HEK293 (cell line): ENCODE results near the gene PHF13.

Source experiments
- CTCF ChIP-seq: fragments of 450-650 bp; formaldehyde crosslinking; IDR thresholded peaks from 2 replicates; pipeline ENCODE4 v1.5.1; 2016; ENCODE audit warnings: missing biosample characterization, missing genetic modification characterization
- GLIS2 ChIP-seq: fragments of 450-650 bp; formaldehyde crosslinking; IDR thresholded peaks from 2 replicates; pipeline ENCODE4 v1.5.1; 2016; ENCODE audit warnings: missing biosample characterization, missing genetic modification characterization
- PATZ1 ChIP-seq: fragments of 450-650 bp; formaldehyde crosslinking; IDR thresholded peaks from 2 replicates; pipeline ENCODE4 v1.5.1; 2016; ENCODE audit warnings: missing biosample characterization, missing genetic modification characterization
- REPIN1 ChIP-seq: fragments of 450-650 bp; formaldehyde crosslinking; IDR thresholded peaks from 2 replicates; pipeline ENCODE4 v1.5.1; 2017; ENCODE audit warnings: missing biosample characterization, missing genetic modification characterization, low read depth
- REST ChIP-seq: fragments of 450-650 bp; formaldehyde crosslinking; IDR thresholded peaks from 2 replicates; pipeline ENCODE4 v1.5.1; 2016; ENCODE audit warnings: missing biosample characterization, missing genetic modification characterization
- YY1 ChIP-seq: fragments of 450-650 bp; formaldehyde crosslinking; IDR thresholded peaks from 2 replicates; pipeline ENCODE4 v1.5.1; 2018; ENCODE audit warnings: missing biosample characterization, missing genetic modification characterization
- ZBTB21 ChIP-seq: fragments of 450-650 bp; formaldehyde crosslinking; IDR thresholded peaks from 2 replicates; pipeline ENCODE4 v1.5.1; 2017; ENCODE audit warnings: missing biosample characterization, missing genetic modification characterization
- ZEB2 ChIP-seq: fragments of 450-650 bp; formaldehyde crosslinking; IDR thresholded peaks from 2 replicates; pipeline ENCODE4 v1.5.1; 2016; ENCODE audit warnings: missing biosample characterization, missing genetic modification characterization
- ZNF549 ChIP-seq: fragments of 450-650 bp; IDR thresholded peaks from 2 replicates; pipeline ENCODE4 v1.5.1; 2018; ENCODE audit warnings: missing biosample characterization, missing genetic modification characterization, mild to moderate bottlenecking, inconsistent platforms, moderate library complexity
- ZNF785 ChIP-seq: fragments of 450-650 bp; formaldehyde crosslinking; IDR thresholded peaks from 2 replicates; pipeline ENCODE4 v1.5.1; 2016; ENCODE audit warnings: missing biosample characterization, missing genetic modification characterization
- ZSCAN16 ChIP-seq: fragments of 450-650 bp; formaldehyde crosslinking; IDR thresholded peaks from 2 replicates; pipeline ENCODE4 v1.5.1; 2016; ENCODE audit warnings: missing biosample characterization, missing genetic modification characterization

GRCh38 chr1:6597777-6598131, 15.8 kb upstream of the PHF13 start:
- TF ChIP-seq REPIN1 (tag by site-specific recombination) = no peak
- no peak for TF ChIP-seq PATZ1
- TF ChIP-seq CTCF (tag by site-specific recombination) = no peak
- no peak for TF ChIP-seq ZEB2
- TF ChIP-seq ZNF549 = no peak
- no peak for TF ChIP-seq ZNF785 (tag by site-specific recombination)
- no peak for TF ChIP-seq ZSCAN16 (tag by site-specific recombination)
- no peak for TF ChIP-seq ZBTB21 (tag by site-specific recombination)
- TF ChIP-seq YY1 (tag by site-specific recombination) = no peak
- TF ChIP-seq REST (tag by site-specific recombination) = no peak
- TF ChIP-seq GLIS2 (tag by site-specific recombination) = no peak
